Measurements from ENCODE around the gene GPR17. TPM values are rescaled to one million over a fixed set of nuclear protein-coding genes. Genes with fewer than 3 reads are reported as not detected.

GPR17 gene
- total RNA-seq, result 0.18 TPM

GRCh38 chr2:127645395-127646291, at the start of gene GPR17:
Gene GPR17 (plus strand): TSS chr2:127646153. CDS start chr2:127650736, 4,583 bp downstream.

GRCh38 chr2:127675331-127676261, 29.6 kb downstream of the GPR17 start, which contains the start of gene LIMS2:
Gene LIMS2 (minus strand): TSS chr2:127675530. CDS start chr2:127675024, 506 bp downstream.

DNA sequence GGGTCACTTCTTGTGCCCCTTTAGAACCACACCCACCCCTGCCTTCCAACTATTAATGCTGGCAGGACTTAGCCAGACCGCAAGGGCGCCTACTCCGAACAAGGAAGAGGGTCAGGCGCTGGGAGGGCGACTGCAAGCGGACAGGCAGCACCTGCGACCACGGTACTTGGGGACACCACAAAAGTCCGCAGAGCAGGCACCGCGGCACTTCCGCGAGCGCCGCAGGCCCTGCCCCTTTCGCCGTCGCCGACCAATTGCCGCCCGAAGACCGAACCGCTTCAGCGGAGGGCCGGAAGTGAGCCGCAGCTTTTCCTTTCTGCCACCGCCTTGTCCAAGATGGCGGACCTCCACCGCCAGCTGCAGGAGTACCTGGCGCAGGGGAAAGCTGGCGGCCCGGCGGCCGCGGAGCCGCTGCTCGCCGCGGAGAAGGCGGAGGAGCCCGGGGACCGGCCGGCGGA, 55.3 kb downstream of the GPR17 start, which contains the start of gene SFT2D3:
SFT2D3 (plus strand) TSS at position 305 of the 458 bp plus-strand sequence; CDS start at position 337, 32 bp downstream.

Other genes with a start within 250 kb of the GPR17 start
- gene PROC, start 227.7 kb upstream of the GPR17 start, total RNA-seq, result 4.1 TPM
- gene IWS1, start 119.7 kb upstream of the GPR17 start, total RNA-seq, result 33.2 TPM
- 21.7 TPM for gene MYO7B, start 110.5 kb upstream of the GPR17 start, total RNA-seq
- 13.8 TPM for gene LIMS2, start 29.4 kb downstream of the GPR17 start, total RNA-seq
- 8.6 TPM for gene SFT2D3, start 55.3 kb downstream of the GPR17 start, total RNA-seq
- gene WDR33, start 165.0 kb downstream of the GPR17 start, total RNA-seq, result 51.6 TPM
- 27.4 TPM for gene POLR2D, start 212.0 kb downstream of the GPR17 start, total RNA-seq
- gene AMMECR1L, start 239.8 kb downstream of the GPR17 start, total RNA-seq, result 15.4 TPM